Stimulated activated CD8-positive, alpha-beta memory T cell treated with anti-CD3 and anti-CD28 coated beads, Interleukin-4, amount 100 ng/mL, for 1 hour (primary cell): ENCODE data around the gene CLEC18A.
"Not testable (repeated sequence)": the region's sequence is repeated elsewhere in the genome, so short reads cannot be mapped to it uniquely, and the experiment has no call there.

Experiments used
- DNase-seq, 2 donors: peaks; one replicate each; pipeline ENCODE4 v3.0.0-alpha.2; 2020; ENCODE audit warnings: low read depth in 2 of 2, low spot score in 1 of 2

Gene CLEC18A

DNA sequence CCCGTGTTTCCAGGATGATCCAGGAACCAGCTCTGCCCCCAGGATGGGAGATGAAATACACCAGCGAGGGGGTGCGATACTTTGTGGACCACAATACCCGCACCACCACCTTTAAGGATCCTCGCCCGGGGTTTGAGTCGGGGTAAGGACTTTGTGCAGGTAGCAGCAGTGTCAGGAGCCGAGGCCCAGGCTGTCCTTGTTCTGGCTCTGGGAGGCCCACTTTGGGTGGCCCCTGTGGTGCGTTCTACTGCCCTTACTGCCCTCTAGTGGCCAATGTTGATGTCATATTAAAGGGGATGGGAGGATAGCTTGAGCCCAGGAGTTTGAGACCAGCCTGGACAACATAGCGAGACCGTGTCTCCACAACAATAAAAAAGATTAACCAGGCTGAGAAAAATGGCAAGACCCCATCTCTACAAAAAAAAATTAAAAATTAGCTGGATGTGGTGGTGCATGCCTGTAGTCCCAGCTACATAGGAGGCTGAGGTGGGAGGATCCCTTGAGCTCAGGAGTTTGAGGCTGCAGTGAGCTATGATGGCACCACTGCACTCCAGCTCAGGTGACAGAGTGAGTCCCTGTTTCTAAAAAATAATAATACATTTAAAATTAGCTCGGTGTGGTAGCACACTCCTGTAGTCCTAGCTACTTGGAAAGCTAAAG is 20.9 kb upstream of the CLEC18A start:
- DNase-seq, result peak; percentile 5 to 11

DNA sequence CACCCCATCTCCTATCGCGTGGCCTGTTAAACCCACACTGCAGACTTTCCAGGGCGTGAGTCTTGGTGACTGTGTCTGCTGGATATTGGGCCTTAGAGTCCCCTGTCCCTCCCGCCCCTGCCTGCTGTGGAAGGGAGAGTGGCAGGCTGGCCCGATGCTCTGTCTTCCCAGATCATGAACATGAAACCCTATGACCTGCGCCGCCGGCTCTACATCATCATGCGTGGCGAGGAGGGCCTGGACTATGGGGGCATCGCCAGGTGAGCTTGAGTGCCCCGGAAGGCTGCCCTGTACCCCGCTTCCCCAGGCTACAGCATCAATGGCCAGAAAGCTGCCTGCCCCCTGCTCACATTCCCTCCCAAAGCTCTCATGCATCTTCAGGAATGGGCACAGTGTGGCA is 19.5 kb upstream of the CLEC18A start:
- no peak for DNase-seq

DNA sequence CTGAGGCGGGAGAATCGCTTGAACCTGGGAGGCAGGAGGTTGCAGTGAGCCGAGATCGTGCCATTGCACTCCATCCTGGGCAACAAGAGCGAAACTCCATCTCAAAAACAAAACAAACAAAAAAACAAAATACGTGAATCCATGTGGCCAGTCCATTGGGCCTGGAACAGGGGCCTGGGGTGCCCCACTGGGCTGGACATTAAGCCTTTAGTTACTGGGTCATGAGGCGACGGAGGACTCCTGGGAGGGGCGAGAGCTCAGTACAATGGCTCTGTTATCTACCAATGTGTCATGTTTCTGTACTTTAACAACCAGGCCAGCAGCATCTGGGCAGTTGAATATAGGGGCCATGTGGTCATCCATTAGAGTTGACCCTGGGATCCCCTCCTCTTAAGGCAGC is 18.9 kb upstream of the CLEC18A start:
- DNase-seq, result no peak

DNA sequence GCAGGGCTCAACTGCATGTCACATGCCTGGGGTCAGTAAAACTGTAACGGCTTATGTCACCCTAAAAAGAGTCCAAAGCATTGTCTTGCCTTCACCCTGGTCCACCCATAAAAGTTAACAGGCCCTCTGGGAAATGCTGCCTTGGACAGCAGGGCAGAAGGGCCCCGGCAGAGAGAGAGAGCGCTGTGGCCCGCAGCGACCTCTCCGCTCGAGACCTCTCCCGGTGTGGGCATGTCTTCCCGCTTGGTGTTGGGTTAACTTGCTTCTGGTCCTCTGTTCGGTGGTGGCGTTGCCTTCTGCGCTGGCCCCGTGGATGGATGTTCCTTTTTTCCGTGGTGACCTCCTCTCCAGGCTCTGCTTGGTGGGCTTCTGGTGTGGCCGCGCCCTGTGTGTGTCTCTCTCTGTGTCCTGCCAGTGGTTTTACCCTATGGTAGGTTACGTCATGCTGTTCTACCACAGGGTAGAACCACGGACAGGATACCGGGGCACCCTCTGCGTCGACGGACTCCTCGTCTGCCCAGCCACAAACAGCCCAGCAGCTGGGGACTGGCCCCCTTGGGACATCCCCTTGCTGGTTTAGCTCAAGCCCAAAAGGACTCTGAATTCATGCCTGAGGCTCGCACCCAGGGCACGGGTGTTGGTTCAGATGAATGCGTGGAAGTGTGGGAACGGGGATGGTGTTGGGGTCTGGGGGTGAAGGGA is 18.3 kb upstream of the CLEC18A start:
- no peak for DNase-seq

DNA sequence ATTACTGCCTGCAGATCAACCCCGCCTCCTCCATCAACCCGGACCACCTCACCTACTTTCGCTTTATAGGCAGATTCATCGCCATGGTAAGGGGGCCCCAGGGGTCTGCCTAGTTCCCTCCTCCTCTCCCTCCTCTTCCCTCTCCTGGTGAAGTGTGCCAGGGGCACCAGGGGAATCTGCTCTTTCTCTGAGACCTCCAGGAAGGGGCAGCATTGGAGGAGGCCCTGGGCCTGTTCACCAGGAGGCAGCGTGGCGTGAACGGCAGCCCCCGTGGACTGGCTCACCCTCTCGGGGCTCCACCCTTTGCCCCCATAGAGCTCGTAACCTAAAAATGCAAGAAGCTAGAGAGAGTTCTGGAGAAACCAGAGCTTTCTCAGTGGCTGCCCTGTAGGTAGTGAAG is 17.1 kb upstream of the CLEC18A start:
- no peak for DNase-seq

DNA sequence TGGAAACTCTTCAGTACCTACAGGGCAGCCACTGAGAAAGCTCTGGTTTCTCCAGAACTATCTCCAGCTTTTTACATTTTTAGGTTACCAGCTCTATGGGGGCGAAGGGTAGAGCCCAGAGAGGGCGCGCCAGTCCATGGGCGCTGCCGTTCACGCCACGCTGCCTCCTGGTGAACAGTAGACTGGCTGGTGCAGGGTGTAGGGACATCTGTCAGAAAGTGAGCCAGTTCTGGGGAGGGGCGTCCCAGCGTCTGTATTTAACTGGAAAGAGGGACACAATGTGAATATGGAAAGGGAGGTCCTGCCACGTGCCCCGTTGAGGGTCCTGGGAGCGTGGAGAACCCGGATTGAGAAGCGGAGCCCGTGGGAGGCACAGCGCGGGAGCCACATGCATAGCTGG is 16.4 kb upstream of the CLEC18A start:
- no peak for DNase-seq

DNA sequence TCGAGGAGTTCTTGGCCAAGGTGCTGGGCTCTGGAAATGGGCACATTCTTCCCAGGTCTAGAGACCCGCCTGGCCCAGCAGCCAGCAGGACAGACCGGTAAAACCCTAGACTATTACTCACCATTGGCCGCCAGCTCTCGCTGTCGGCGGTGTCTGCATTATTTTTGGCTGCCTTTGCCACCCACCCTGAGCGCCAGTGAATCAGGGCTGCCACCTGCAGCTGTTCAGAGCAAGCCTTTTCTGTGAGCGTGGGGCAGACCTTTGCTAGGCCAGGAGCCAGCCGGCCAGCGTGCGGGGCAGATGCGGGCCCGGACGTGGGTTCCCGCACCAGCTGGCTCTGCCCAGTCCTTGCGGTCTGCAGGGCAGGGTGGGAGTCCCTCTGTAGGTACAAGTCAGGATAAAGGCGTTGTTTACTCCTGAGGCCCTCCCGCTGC is 15.8 kb upstream of the CLEC18A start:
- no peak for DNase-seq

DNA sequence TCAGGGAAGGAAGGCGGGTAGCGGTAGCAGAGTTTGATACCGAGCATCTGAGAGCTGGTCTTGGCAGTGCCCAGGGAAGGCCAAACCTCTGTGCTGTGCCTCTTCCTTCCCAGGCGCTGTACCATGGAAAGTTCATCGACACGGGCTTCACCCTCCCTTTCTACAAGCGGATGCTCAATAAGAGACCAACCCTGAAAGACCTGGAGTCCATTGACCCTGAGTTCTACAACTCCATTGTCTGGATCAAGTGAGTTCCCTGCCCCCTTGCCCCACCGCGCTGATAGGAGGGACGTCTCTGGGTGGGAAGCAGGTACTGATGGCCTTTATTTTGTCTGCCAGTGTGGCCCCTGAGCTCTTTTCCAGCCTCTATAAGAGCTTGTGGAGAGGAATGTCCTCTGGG is 15.4 kb upstream of the CLEC18A start:
- DNase-seq, result no peak

DNA sequence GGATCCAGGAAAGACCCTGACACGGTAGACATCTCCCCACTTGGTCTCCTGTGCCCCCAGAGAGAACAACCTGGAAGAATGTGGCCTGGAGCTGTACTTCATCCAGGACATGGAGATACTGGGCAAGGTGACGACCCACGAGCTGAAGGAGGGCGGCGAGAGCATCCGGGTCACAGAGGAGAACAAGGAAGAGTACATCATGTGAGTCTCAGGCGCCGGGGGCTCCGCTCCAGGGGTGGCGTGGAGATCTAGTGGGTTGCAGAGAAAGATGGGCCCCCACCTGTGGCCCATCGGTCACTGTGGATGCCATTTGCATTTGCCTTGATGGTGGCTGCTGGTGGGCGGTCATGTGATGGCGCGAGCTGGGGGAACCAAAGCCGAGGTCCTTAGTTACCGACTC is 14.9 kb upstream of the CLEC18A start:
- DNase-seq, result no peak

DNA sequence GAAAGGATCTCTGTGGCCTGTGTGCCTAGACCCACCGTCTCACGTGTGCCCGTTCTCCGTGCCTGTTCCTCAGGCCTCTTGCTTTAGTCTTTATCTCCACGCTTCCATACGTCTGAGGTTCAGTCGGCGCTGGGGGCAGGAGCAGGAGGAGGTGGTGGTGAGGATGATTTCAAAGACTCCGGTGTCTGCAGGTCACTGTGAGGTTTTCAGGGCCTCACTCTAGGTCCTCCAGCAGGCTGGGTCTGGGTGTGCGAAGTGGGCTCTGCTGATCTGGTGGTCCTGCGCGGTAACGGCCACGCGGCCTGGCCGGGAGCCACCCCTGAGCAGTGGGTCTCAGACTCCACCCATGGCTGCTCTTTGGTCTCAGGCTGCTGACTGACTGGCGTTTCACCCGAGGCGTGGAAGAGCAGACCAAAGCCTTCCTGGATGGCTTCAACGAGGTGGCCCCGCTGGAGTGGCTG is 14.4 kb upstream of the CLEC18A start:
- DNase-seq, result no peak

DNA sequence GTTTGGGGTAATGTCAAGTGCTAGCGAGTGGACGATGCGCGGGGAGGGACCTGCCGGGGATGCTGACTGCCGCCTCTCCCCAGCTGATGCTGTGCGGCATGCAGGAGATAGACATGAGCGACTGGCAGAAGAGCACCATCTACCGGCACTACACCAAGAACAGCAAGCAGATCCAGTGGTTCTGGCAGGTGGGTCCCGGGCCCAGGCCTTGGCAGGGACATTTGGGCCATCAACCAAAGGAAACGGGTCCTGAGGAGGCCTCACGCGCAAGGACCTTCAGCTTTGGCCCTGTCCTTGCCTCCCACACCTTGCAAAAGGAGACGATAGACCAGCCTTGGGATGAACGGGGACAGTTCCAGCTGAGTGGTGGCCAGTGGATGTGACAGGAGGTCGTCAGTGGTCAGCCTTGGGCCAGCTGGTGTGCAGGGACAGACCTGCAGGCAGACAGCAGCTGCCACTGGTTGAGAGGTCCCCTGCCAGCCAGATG is 13.6 kb upstream of the CLEC18A start:
- no peak for DNase-seq

DNA sequence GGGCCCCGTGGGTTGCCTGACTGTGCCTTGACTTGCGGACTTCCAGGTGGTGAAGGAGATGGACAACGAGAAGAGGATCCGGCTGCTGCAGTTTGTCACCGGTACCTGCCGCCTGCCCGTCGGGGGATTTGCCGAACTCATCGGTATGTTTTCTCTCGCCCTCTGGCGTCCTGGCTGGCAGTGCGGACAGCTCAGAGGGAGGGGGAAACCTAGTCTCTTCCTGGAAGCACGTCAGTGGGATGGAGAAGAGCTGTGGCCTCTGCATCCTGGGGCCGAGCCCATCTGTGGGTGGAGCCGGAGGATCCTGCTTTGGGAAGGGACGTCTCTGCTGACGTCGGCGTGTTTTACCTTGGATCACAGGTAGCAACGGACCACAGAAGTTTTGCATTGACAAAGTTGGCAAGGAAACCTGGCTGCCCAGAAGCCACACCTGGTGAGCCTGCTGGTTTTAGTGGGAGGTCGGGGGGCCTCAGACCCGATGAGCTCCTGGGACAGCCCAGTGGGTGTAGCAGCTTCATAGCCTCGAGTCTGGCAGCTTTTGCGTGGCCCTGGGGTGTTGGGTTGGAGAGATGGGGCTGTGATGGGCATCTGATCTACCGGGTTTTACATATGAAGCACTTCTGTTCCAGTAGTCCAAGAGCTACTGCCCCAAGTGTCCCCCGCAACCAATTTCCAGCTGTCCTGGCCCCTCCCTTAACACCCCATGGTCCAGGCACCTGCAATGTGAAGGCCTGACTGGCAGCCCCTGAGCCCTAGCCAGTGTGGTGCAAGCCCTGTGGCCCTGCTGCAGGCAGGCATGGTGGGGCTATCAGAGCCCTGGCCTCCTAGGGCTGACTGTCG is 11.9 kb upstream of the CLEC18A start:
- DNase-seq, result no peak

DNA sequence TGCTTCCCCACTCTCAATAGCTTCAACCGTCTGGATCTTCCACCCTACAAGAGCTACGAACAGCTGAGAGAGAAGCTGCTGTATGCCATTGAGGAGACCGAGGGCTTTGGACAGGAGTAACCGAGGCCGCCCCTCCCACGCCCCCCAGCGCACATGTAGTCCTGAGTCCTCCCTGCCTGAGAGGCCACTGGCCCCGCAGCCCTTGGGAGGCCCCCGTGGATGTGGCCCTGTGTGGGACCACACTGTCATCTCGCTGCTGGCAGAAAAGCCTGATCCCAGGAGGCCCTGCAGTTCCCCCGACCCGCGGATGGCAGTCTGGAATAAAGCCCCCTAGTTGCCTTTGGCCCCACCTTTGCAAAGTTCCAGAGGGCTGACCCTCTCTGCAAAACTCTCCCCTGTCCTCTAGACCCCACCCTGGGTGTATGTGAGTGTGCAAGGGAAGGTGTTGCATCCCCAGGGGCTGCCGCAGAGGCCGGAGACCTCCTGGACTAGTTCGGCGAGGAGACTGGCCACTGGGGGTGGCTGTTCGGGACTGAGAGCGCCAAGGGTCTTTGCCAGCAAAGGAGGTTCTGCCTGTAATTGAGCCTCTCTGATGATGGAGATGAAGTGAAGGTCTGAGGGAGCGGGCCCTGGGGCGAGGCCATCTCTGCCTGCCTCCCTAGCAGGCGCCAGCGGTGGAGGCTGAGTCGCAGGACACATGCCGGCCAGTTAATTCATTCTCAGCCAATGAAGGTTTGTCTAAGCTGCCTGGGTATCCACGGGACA is 11.1 kb upstream of the CLEC18A start:
- DNase-seq, result no peak

DNA sequence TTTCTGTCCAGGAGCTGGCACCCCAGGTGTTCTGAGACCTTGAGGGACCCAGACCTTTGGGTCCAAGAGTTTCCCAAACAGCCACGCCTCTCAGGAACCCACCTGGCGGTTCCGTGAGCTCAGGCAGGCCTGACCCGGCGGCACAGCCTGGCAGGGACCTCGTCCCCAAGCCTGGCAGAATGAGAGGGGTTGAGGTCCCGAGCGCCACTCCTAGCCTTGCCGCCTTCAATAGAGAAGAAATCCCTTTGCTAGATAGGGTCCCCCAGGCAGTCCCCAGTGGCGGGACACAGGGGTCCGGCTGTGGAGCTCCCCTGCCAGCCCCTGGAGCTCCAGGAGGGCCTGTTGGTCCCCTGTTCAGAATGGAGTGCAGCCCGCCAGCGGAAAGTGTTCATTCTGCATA is 10.5 kb upstream of the CLEC18A start:
- no peak for DNase-seq

DNA sequence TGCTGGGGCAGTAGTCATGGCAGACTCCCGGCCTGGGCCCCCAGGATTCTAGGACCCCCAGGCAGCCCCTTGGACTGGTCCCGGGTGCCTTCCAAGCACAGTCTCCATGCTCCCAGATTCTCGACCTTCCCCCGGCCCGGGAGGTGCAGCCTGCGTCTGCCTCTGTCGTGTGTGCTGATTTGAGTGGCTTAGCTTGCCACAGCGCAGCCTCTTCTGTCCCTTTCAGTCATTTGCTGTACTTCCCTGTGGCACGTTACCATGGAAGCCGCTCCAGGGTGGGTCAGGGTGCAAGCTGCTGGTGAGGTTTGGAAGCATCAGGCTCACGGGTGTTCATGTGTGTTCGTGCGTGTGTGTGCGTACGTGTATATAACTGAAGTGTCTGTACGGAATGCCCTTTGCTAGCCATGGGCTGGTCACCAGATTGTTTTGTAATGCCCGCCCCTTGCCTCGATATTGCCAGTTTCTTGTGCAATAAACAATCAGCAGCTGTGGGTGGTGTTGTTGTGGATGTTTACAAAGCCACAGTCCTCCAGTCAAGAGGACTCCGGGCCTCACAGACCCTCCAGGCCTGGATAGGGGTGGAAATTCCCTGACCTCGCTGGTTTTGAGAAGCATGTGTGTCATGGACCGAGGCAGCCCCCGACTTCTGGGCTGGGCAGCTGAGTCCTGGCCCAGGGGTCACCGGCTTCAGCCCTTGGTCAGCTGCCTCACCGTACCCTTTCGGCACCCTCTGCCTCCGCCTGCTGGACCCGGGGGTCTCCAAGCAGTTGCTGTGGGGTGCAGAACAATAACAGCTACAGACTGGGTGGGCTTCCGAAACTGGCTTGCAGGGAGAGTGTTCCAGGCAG is 9.7 kb upstream of the CLEC18A start:
- DNase-seq, result no peak

DNA sequence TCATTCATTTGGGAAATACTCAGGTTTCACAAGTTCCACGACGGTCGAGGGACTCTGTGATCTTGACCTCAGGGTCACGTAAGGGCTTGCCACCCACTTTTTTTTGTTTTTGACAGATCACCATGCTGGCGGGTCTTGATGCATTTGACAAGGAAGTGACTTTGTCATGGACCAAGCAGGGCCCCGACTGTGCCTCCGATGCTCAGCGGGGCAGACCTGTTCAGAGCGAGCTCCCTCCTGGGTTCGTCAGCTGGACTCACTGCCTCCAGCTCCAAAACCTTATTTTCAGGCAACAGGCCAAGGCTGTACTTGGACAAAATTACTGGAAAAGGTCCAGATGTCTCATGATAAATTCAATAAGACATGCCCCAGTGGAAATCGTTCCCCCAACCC is 9.0 kb upstream of the CLEC18A start:
- no peak for DNase-seq

DNA sequence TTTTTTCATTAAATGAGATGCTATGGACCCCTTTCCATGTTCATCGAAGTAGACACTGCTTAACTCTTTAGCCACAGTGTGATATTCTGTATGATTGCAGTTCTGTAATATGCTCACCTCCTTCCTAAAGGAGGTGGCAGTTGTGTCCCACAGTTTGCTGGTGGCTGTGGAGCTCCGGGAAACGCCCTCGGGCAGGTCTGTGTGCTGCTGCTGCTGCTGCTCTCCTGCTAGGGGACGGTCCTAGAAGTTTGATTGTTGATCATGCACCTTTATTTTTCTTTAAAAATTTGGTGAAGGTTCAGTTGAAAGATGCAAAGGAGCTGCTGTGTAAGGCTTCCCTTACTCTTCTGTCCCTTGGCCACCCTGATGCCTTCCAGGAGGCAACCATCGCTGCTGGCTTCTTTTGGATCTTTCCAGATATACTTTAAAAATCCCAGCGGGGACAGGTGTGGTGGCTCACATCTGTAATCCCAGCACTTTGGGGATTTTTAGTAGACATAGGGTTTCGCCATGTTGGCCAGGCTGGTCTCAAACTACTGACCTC is 8.4 kb upstream of the CLEC18A start:
- no peak for DNase-seq

DNA sequence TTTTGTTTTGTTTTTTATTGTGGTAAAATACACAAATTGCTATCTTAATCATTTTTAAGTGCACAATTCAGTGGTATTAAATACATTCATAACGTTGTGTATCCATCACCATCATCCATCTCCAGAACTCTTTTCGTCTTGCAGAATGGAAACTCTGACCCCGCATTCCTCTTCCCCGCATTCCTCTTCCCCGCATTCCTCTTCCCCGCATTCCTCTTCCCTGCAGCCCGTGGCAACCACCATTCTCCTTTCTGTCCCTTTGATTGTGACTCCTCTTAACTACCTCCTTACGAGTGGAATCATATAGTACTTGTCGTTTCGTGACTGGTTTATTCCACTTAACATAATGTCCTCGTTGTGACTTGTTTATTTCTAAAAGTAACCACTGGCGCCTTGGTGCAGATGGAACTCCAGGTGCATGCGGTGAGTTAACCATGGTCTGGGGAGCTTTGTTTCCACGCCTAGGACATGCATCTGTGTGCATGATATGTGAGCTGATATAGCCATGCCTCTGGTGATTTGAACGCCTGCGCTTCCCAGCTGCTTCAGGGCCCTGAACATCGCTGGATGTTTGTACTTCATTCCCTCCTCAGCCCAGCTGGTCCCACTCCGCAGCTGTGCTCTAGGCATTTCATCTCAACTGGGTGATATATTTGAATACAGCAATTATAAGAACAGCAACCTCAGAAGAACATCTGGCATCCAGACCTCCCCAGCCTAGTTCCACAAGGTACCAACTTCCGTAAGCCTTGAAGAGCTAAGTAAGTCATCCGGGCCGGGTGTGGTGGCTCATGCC is 7.7 kb upstream of the CLEC18A start:
- not testable (repeated sequence) for DNase-seq

DNA sequence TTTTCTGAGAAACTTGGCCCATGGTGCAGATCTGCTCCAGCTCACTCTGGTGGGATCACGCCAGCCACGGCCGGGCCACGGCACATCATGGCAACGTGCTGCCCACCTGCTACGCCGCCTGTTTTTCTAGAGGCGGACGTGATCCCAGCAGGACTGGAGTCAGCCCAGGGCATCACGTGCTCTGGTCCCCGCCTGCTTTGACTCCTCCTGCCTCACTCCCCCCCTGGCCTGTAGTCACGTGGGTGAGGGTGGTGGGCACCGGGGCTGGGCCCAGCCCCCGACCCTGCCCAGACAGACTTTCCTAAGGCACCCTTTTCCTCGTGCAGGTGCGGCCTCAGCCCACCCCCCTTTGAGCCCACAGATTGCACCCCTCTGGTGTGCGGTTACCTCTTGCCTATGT is 723 bp upstream of the CLEC18A start:
- DNase-seq, result not testable (repeated sequence)
